Activated CD4-positive, alpha-beta memory T cell treated with anti-CD3 and anti-CD28 coated beads for 36 hours (primary cell): ENCODE data around the gene MCM9. TPM values are rescaled to one million over a fixed set of nuclear protein-coding genes. Genes with fewer than 3 reads are reported as not detected.
"Not testable (repeated sequence)": the region's sequence is repeated elsewhere in the genome, so short reads cannot be mapped to it uniquely, and the experiment has no call there.

Source experiments
- CTCF ChIA-PET: fragments of 350-600 bp; sonication (Branson Sonifier 250); formaldehyde crosslinking; loops from one replicate; lab custom pipeline; 2021; ENCODE audit warnings: antibody characterized with exemption, inconsistent platforms; lab: Charles Lee
- POLR2A ChIA-PET: fragments of 350-600 bp; sonication (Branson Sonifier 250); formaldehyde crosslinking; loops from one replicate; lab custom pipeline; 2021; ENCODE audit warnings: antibody characterized with exemption; lab: Charles Lee
- DNase-seq: peaks from one replicate; pipeline ENCODE4 v3.0.0-alpha.2; 2020
- H3K27ac Mint-ChIP-seq: one replicate; pipeline ENCODE4 v1.8.0; 2021; ENCODE audit warnings: mixed read lengths
- H3K27me3 Mint-ChIP-seq: one replicate; pipeline ENCODE4 v1.8.0; 2021; ENCODE audit warnings: mixed read lengths
- H3K36me3 Mint-ChIP-seq: one replicate; pipeline ENCODE4 v1.8.0; 2021; ENCODE audit warnings: mixed read lengths
- H3K4me1 Mint-ChIP-seq: one replicate; pipeline ENCODE4 v1.8.0; 2021; ENCODE audit warnings: low read depth, mixed read lengths
- H3K4me3 Mint-ChIP-seq: one replicate; pipeline ENCODE4 v1.8.0; 2021; ENCODE audit warnings: mild to moderate bottlenecking, mixed read lengths
- H3K9me3 Mint-ChIP-seq: one replicate; pipeline ENCODE4 v1.8.0; 2021; ENCODE audit warnings: mixed read lengths
- intact Hi-C: fragments of 100-400 bp; cut with micrococcal nuclease; formaldehyde crosslinking; loops from one replicate; pipeline ENCODE4 v1.15.1; 2023
- total RNA-seq, 2 experiments: library from RNA; stranded (reverse); gene quantifications; one replicate each; pipeline ENCODE4 v1.2.3, GENCODE V29; 2021

The MCM9 gene
- total RNA-seq, 2 experiments from 2014 or later = 14.4 to 14.7 TPM

DNA sequence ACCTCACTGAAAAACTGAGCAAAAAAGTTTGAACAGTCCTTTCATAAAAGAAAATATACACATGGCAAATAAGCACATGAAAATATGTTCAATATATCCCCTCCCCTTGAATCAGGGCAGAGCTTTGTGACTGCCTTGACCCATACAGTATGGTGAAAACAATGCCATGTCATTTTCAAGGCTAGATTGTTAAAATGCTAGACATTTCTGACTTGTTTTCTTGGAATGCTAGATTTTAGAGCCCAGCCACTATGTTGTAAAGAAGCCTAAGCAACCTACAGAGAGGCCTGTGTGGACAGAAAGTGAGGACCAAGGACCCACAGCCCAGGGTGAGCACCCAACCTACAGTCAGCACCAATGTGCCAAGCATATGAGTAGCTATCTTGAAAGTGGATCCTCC is 58.1 kb downstream of the MCM9 start:
- Mint-ChIP-seq H3K36me3 (peaks cover 6% of the 10 kb centered on the region), H3K9me3 (no peaks in the 10 kb centered on the region), H3K4me1 (peaks cover 50% of the 10 kb centered on the region), H3K27me3 (no peaks in the 10 kb centered on the region), H3K27ac (no peak overlapping the region), H3K4me3 (no peak overlapping the region)
- ChIA-PET CTCF (interaction anchor here (1.5 kb wide), 1 partner anchor 20 kb away, joined by 3 read pairs; no protein-coding TSS in a partner anchor), POLR2A (no interaction called here)
- no peak for DNase-seq
- intact Hi-C loops = no loop called here

GRCh38 chr6:118876198-118876597 is 58.8 kb downstream of the MCM9 start:
- intact Hi-C loops = no loop called here
- H3K27me3 Mint-ChIP-seq = no peaks in the 10 kb centered on the region
- DNase-seq = no peak
- peaks cover 11% of the 10 kb centered on the region for H3K36me3 Mint-ChIP-seq
- H3K4me1 Mint-ChIP-seq = peaks cover 46% of the 10 kb centered on the region
- ChIA-PET POLR2A (no interaction called here), CTCF (interaction anchor here (1.5 kb wide), 1 partner anchor 20 kb away, joined by 3 read pairs; no protein-coding TSS in a partner anchor)
- H3K9me3 Mint-ChIP-seq = no peaks in the 10 kb centered on the region
- no peak overlapping the region for H3K4me3 Mint-ChIP-seq
- no peak overlapping the region for H3K27ac Mint-ChIP-seq

DNA sequence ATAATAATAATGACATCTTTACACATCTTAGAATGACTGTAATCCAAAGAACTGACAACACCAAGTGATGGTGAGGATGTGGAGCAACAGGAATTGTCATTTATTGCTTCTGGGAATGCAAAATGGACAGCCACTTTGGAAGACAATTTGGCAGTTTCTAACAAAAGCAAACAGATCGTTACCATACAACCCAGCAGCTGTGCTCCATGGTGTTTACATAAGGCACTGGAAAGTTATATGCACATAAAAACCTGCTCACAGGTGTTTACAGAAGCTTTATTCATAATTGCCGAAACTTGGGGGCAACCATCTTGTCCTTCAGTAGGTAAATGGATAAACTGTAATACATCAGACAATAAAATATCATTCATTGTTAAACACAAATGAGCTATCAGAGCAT is 59.3 kb downstream of the MCM9 start:
- H3K27ac Mint-ChIP-seq = no peak overlapping the region
- intact Hi-C loops = no loop called here
- ChIA-PET CTCF (interaction anchor here (1.5 kb wide), 1 partner anchor 21 kb away, joined by 3 read pairs; no protein-coding TSS in a partner anchor), POLR2A (no interaction called here)
- no peaks in the 10 kb centered on the region for H3K27me3 Mint-ChIP-seq
- H3K36me3 Mint-ChIP-seq = peaks cover 13% of the 10 kb centered on the region
- DNase-seq = no peak
- peaks cover 46% of the 10 kb centered on the region for H3K4me1 Mint-ChIP-seq
- H3K4me3 Mint-ChIP-seq = no peak overlapping the region
- H3K9me3 Mint-ChIP-seq = no peaks in the 10 kb centered on the region

GRCh38 chr6:118873239-118873638 is 61.7 kb downstream of the MCM9 start:
- Mint-ChIP-seq H3K4me1 (peaks cover 48% of the 10 kb centered on the region), H3K4me3 (no peak overlapping the region), H3K27me3 (no peaks in the 10 kb centered on the region), H3K36me3 (peaks cover 22% of the 10 kb centered on the region), H3K9me3 (peaks cover 13% of the 10 kb centered on the region), H3K27ac (no peak overlapping the region)
- ChIA-PET CTCF (no interaction called here), POLR2A (no interaction called here)
- intact Hi-C loops = no loop called here
- no peak for DNase-seq

GRCh38 chr6:118872726-118873125 is 62.2 kb downstream of the MCM9 start:
- Mint-ChIP-seq H3K27ac (no peak overlapping the region), H3K27me3 (no peaks in the 10 kb centered on the region), H3K36me3 (peaks cover 23% of the 10 kb centered on the region), H3K4me1 (peaks cover 45% of the 10 kb centered on the region), H3K9me3 (peaks cover 13% of the 10 kb centered on the region), H3K4me3 (no peak overlapping the region)
- intact Hi-C loops = no loop called here
- POLR2A ChIA-PET = no interaction called here
- no peak for DNase-seq
- CTCF ChIA-PET = no interaction called here

DNA sequence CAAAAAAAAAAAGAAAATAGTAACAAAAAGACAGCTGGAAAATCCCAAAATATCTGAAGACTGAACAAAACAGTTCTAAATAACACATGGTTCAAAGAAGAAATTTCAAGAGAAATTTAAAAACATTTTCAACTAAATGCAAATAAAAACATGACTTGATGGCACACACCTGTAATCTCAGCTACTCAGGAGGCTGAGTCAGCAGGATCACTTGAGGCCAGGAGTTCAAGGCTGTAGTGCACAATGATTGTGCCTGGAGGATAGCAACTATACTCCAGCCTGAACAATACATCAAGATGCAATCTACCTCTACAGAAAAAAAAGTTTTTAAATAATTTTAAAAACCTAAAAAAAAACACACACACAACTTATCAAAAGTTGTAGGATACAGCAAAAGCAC is 62.6 kb downstream of the MCM9 start:
- H3K27me3 Mint-ChIP-seq = no peaks in the 10 kb centered on the region
- no peak overlapping the region for H3K4me3 Mint-ChIP-seq
- DNase-seq = no peak
- POLR2A ChIA-PET = no interaction called here
- CTCF ChIA-PET = interaction anchor here (0.6 kb wide), 1 partner anchor 13 kb away, joined by 4 read pairs; no protein-coding TSS in a partner anchor
- H3K36me3 Mint-ChIP-seq = peaks cover 23% of the 10 kb centered on the region
- no peak overlapping the region for H3K27ac Mint-ChIP-seq
- intact Hi-C loops = no loop called here
- H3K9me3 Mint-ChIP-seq = peaks cover 13% of the 10 kb centered on the region
- H3K4me1 Mint-ChIP-seq = peaks cover 41% of the 10 kb centered on the region

- no peaks in the 10 kb centered on the region for H3K27me3 Mint-ChIP-seq
- DNase-seq = no peak
- CTCF ChIA-PET = no interaction called here
- POLR2A ChIA-PET = no interaction called here
- H3K4me3 Mint-ChIP-seq = no peak overlapping the region
- no peak overlapping the region for H3K27ac Mint-ChIP-seq
- intact Hi-C loops = no loop called here
- peaks cover 16% of the 10 kb centered on the region for H3K9me3 Mint-ChIP-seq
- H3K36me3 Mint-ChIP-seq = peaks cover 27% of the 10 kb centered on the region
- H3K4me1 Mint-ChIP-seq = peaks cover 42% of the 10 kb centered on the region
These were observed 63.6 kb downstream of the MCM9 start for GRCh38 chr6:118871331-118871730.

DNA sequence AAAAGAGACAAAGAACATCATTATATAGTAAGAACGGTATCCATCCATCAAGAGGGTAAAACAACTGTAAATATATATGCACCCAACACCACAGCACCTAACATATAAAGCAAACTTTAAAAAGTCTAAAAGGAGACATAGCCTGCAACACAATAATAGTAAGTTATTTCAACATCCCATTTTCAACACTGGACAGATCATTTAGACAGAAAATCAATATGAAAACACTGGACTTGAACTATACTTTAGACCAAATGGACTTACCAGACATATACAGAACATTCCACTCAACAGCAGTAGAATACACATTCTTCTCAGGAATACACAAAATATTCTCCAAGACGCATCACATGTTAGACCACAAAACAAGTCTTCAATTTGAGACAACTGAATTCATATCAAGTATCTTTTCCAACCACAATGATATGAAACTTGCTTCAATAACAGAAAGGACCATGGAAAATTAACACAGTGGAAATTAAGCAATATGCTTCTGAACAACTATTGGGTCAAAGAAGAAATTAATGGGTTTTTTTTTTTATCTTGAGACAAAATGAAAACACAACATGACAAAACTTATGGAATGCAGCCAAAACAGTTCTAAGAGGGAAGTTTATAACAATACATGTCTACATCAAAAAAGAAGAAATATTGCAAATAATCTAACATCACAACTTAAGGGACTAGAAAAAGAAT is 64.9 kb downstream of the MCM9 start:
- Mint-ChIP-seq H3K27ac (no peak overlapping the region), H3K4me3 (no peak overlapping the region), H3K36me3 (peaks cover 30% of the 10 kb centered on the region), H3K4me1 (peaks cover 37% of the 10 kb centered on the region), H3K9me3 (peaks cover 20% of the 10 kb centered on the region), H3K27me3 (no peaks in the 10 kb centered on the region)
- POLR2A ChIA-PET = no interaction called here
- CTCF ChIA-PET = no interaction called here
- intact Hi-C loops = no loop called here
- DNase-seq = no peak

DNA sequence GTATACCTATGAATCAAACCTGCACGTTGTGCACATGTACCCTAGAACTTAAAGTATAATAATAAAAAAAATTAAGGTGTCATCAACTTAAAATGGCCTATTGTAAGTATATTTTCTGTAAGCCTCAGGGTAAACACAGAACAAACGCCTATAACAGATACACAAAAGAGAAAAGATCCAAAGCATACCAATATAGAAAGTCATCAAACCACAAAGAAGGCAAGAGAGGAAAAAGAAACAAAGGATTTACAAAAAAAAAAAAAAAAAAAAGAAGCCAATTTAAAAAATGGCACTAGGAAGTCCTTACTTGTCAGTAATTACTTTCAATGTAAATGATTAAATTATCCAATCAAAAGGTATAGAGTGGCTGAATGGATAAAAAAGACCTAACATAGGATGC is 65.6 kb downstream of the MCM9 start:
- Mint-ChIP-seq H3K4me3 (no peak overlapping the region), H3K27ac (no peak overlapping the region)

GRCh38 chr6:118868901-118869300 is 66.1 kb downstream of the MCM9 start:
- H3K4me3 Mint-ChIP-seq, H3K27ac Mint-ChIP-seq, H3K27me3 Mint-ChIP-seq, CTCF ChIA-PET, DNase-seq, POLR2A ChIA-PET, intact Hi-C loops: not testable (repeated sequence)
- peaks cover 47% of the 10 kb centered on the region for H3K4me1 Mint-ChIP-seq
- peaks cover 28% of the 10 kb centered on the region for H3K36me3 Mint-ChIP-seq
- peaks cover 20% of the 10 kb centered on the region for H3K9me3 Mint-ChIP-seq

More for the DNA sequence above, 65.6 kb downstream of the MCM9 start:
- Mint-ChIP-seq H3K36me3 (peaks cover 30% of the 10 kb centered on the region), H3K9me3 (peaks cover 20% of the 10 kb centered on the region), H3K27me3 (no peaks in the 10 kb centered on the region), H3K4me1 (peaks cover 44% of the 10 kb centered on the region)
- no peak for DNase-seq
- CTCF ChIA-PET = no interaction called here
- intact Hi-C loops = no loop called here
- POLR2A ChIA-PET = no interaction called here

GRCh38 chr6:118867181-118867580 is 67.8 kb downstream of the MCM9 start:
- Mint-ChIP-seq H3K36me3 (peaks cover 26% of the 10 kb centered on the region), H3K27me3 (no peaks in the 10 kb centered on the region), H3K9me3 (peaks cover 20% of the 10 kb centered on the region), H3K4me1 (peaks cover 45% of the 10 kb centered on the region), H3K4me3 (no peak overlapping the region), H3K27ac (no peak overlapping the region)
- no peak for DNase-seq
- CTCF ChIA-PET = no interaction called here
- intact Hi-C loops = no loop called here
- POLR2A ChIA-PET = no interaction called here

DNA sequence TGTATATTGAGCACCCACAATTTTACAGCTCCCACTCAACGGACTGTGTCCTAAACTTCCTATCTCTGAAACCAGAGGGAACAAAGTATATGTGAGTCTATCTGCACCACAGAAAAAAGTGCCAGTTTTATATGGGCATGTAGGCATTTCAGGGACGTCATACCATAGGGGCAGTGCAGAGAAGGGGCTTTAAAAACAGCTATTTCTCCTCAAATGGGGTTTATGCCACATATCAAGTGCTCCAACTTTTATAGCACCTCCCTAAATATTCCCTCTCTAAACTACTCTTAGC is 69.9 kb downstream of the MCM9 start:
- peaks cover 24% of the 10 kb centered on the region for H3K36me3 Mint-ChIP-seq
- ChIA-PET CTCF (interaction anchor here (1.7 kb wide), 1 partner anchor 38 kb away, joined by 3 read pairs; no protein-coding TSS in a partner anchor), POLR2A (no interaction called here)
- H3K9me3 Mint-ChIP-seq = peaks cover 21% of the 10 kb centered on the region
- H3K27me3 Mint-ChIP-seq = no peaks in the 10 kb centered on the region
- DNase-seq = no peak
- no peak overlapping the region for H3K27ac Mint-ChIP-seq
- no peak overlapping the region for H3K4me3 Mint-ChIP-seq
- peaks cover 32% of the 10 kb centered on the region for H3K4me1 Mint-ChIP-seq
- intact Hi-C loops = no loop called here
